ENCODE measurements around the gene PDXP. TPM values are rescaled to one million over a fixed set of nuclear protein-coding genes. Genes with fewer than 3 reads are reported as not detected.

The PDXP gene
- polyA plus RNA-seq, 1 donor from 2014 or later = 108 TPM

- no peaks in the 10 kb centered on the region for H3K9me2 ChIP-seq (ENCODE audit: insufficient read depth, low read length)
- no peak overlapping the region for H3K27ac ChIP-seq (ENCODE audit: low read length)
- no peaks in the 10 kb centered on the region for H3F3A ChIP-seq (ENCODE audit: insufficient read depth, low read length, poor library complexity, severe bottlenecking)
- H3K9me3 ChIP-seq (ENCODE audit: low read length) = no peaks in the 10 kb centered on the region
- no peak overlapping the region for H2AFZ ChIP-seq (ENCODE audit: low read depth, low read length)
- TF ChIP-seq RAD21 (conservative IDR thresholded peaks at IDR 0.05) = no peak
- no peak for TF ChIP-seq MXI1 (conservative IDR thresholded peaks at IDR 0.05; ENCODE audit: poor library complexity, severe bottlenecking)
- TF ChIP-seq CTCF (IDR thresholded peaks at IDR 0.05; ENCODE audit: poor library complexity, severe bottlenecking) = no peak
- no peak for TF ChIP-seq REST (IDR thresholded peaks at IDR 0.05; ENCODE audit: borderline replicate concordance)
- no peak for TF ChIP-seq EZH2 (IDR thresholded peaks at IDR 0.05; ENCODE audit: borderline replicate concordance, insufficient read depth, low read length, poor library complexity, severe bottlenecking)
- TF ChIP-seq TAF1 (IDR thresholded peaks at IDR 0.05; ENCODE audit: low read depth) = no peak
- TF ChIP-seq POLR2AphosphoS5 (IDR thresholded peaks at IDR 0.05) = no peak
- no peak for TF ChIP-seq EP300 (conservative IDR thresholded peaks at IDR 0.05; ENCODE audit: poor library complexity, severe bottlenecking)
- TF ChIP-seq SMC3 (conservative IDR thresholded peaks at IDR 0.05; ENCODE audit: poor library complexity) = no peak
- H4K20me1 ChIP-seq (ENCODE audit: insufficient read depth) = no peaks in the 10 kb centered on the region
- H3K9ac ChIP-seq (ENCODE audit: low read length) = no peak overlapping the region
- H3K36me3 ChIP-seq (ENCODE audit: insufficient read depth, low read length) = no peaks in the 10 kb centered on the region
- H3K4me2 ChIP-seq (ENCODE audit: low read length) = no peak overlapping the region
- H3K4me3 ChIP-seq (ENCODE audit: low read length) = no peak overlapping the region
- no peaks in the 10 kb centered on the region for H3K79me2 ChIP-seq (replicated peaks; ENCODE audit: insufficient read depth, low read length)
- no peaks in the 10 kb centered on the region for H3K27me3 ChIP-seq (ENCODE audit: insufficient read depth, low read depth, low read length)
Measured at GRCh38 chr22:37711490-37711889, 53.0 kb downstream of the PDXP start.

- Histone ChIP-seq H4K20me1 (ENCODE audit: insufficient read depth) (no peaks in the 10 kb centered on the region), H3K9ac (ENCODE audit: low read length) (no peak overlapping the region), H3K27ac (ENCODE audit: low read length) (no peak overlapping the region), H3K27me3 (ENCODE audit: insufficient read depth, low read depth, low read length) (no peaks in the 10 kb centered on the region), H3K36me3 (ENCODE audit: insufficient read depth, low read length) (no peaks in the 10 kb centered on the region), H3K9me3 (ENCODE audit: low read length) (no peaks in the 10 kb centered on the region), H3K9me2 (ENCODE audit: insufficient read depth, low read length) (no peaks in the 10 kb centered on the region), H2AFZ (ENCODE audit: low read depth, low read length) (no peak overlapping the region), H3F3A (ENCODE audit: insufficient read depth, low read length, poor library complexity, severe bottlenecking) (no peaks in the 10 kb centered on the region), H3K4me2 (ENCODE audit: low read length) (no peak overlapping the region), H3K4me3 (ENCODE audit: low read length) (no peak overlapping the region), H3K79me2 (replicated peaks; ENCODE audit: insufficient read depth, low read length) (no peaks in the 10 kb centered on the region)
- TF ChIP-seq POLR2AphosphoS5 (IDR thresholded peaks at IDR 0.05) = no peak
- no peak for TF ChIP-seq EZH2 (IDR thresholded peaks at IDR 0.05; ENCODE audit: borderline replicate concordance, insufficient read depth, low read length, poor library complexity, severe bottlenecking)
- no peak for TF ChIP-seq EP300 (conservative IDR thresholded peaks at IDR 0.05; ENCODE audit: poor library complexity, severe bottlenecking)
- TF ChIP-seq CTCF (IDR thresholded peaks at IDR 0.05; ENCODE audit: poor library complexity, severe bottlenecking) = no peak
- TF ChIP-seq REST (IDR thresholded peaks at IDR 0.05; ENCODE audit: borderline replicate concordance) = no peak
- TF ChIP-seq TAF1 (IDR thresholded peaks at IDR 0.05; ENCODE audit: low read depth) = no peak
- no peak for TF ChIP-seq SMC3 (conservative IDR thresholded peaks at IDR 0.05; ENCODE audit: poor library complexity)
- no peak for TF ChIP-seq RAD21 (conservative IDR thresholded peaks at IDR 0.05)
- no peak for TF ChIP-seq MXI1 (conservative IDR thresholded peaks at IDR 0.05; ENCODE audit: poor library complexity, severe bottlenecking)
Measured at GRCh38 chr22:37713761-37714160, 55.2 kb downstream of the PDXP start.

Data from neural cell (in vitro differentiated cells).